Cerebellar nuclear complex (tissue), 1 donor: Measurements from ENCODE around the gene CCL1.

Experiments used
- DNase-seq, 2 experiments: peaks; one replicate each; lab custom pipeline; 2025; lab: John Stamatoyannopoulos, UW

The CCL1 gene

GRCh38 chr17:34363183-34363661 is at the start of gene CCL1:
Gene CCL1, minus strand, starts transcription at chr17:34363233. Its CDS starts 72 bp downstream, at chr17:34363161.
- DNase-seq = no peak

- no peak for DNase-seq
Observed at GRCh38 chr17:34412534-34412933, 49.5 kb upstream of the CCL1 start.

GRCh38 chr17:34411646-34412421 is 48.8 kb upstream of the CCL1 start:
- DNase-seq = no peak

GRCh38 chr17:34409352-34409751 is 46.3 kb upstream of the CCL1 start:
- no peak for DNase-seq

- no peak for DNase-seq
Observed at GRCh38 chr17:34408439-34408838, 45.4 kb upstream of the CCL1 start.

- no peak for DNase-seq
Observed at GRCh38 chr17:34406226-34406625, 43.2 kb upstream of the CCL1 start.

GRCh38 chr17:34403006-34403405 is 40.0 kb upstream of the CCL1 start:
- no peak for DNase-seq

GRCh38 chr17:34401165-34401564 is 38.1 kb upstream of the CCL1 start:
- DNase-seq = no peak

GRCh38 chr17:34400301-34400931 is 37.4 kb upstream of the CCL1 start:
- DNase-seq = no peak

GRCh38 chr17:34399725-34400124 is 36.7 kb upstream of the CCL1 start:
- no peak for DNase-seq

GRCh38 chr17:34398990-34399389 is 36.0 kb upstream of the CCL1 start:
- DNase-seq = no peak

GRCh38 chr17:34397265-34397664 is 34.2 kb upstream of the CCL1 start:
- DNase-seq = no peak

- no peak for DNase-seq
Observed at GRCh38 chr17:34393401-34393800, 30.4 kb upstream of the CCL1 start.

GRCh38 chr17:34391241-34391640 is 28.2 kb upstream of the CCL1 start:
- no peak for DNase-seq

- no peak for DNase-seq
Observed at GRCh38 chr17:34390649-34391048, 27.6 kb upstream of the CCL1 start.

- DNase-seq = no peak
Observed at GRCh38 chr17:34389126-34389750, 26.2 kb upstream of the CCL1 start.

- DNase-seq = no peak
Observed at GRCh38 chr17:34387566-34387965, 24.5 kb upstream of the CCL1 start.

GRCh38 chr17:34386697-34387550 is 23.9 kb upstream of the CCL1 start:
- DNase-seq = no peak

- no peak for DNase-seq
Observed at GRCh38 chr17:34386343-34386696, 23.3 kb upstream of the CCL1 start.

GRCh38 chr17:34384822-34385605 is 22.0 kb upstream of the CCL1 start:
- DNase-seq = no peak

- no peak for DNase-seq
Observed at GRCh38 chr17:34384271-34384670, 21.2 kb upstream of the CCL1 start.
